ENCODE results near the gene HOXB4. TPM values are rescaled to one million over a fixed set of nuclear protein-coding genes. Genes with fewer than 3 reads are reported as not detected.

The HOXB4 gene
- total RNA-seq, 1 experiment from 2014 or later = not detected

GRCh38 chr17:48595278-48595999 is 17.3 kb upstream of the HOXB4 start:
- Histone ChIP-seq H2AK5ac (ENCODE audit: insufficient read length, low read length) (no peak overlapping the region), H4K20me1 (ENCODE audit: control insufficient read depth, insufficient read depth, insufficient read length) (no peaks in the 10 kb centered on the region), H3K79me2 (ENCODE audit: insufficient read depth, low read length) (no peaks in the 10 kb centered on the region), H3K23ac (ENCODE audit: insufficient read length, low read depth, low read length) (no peak overlapping the region), H2BK12ac (ENCODE audit: insufficient read length, low read depth, low read length) (no peak overlapping the region), H3K14ac (ENCODE audit: insufficient read depth, low read length) (no peak overlapping the region), H2AFZ (ENCODE audit: low read length) (no peak overlapping the region), H3K9ac (ENCODE audit: extremely low read depth, insufficient read length, low read length) (no peak overlapping the region), H4K8ac (replicated peaks; ENCODE audit: insufficient read length, low read depth, low read length) (no peak overlapping the region), H3K9me3 (ENCODE audit: control insufficient read depth, low read depth, low read length) (no peaks in the 10 kb centered on the region), H3K27me3 (ENCODE audit: insufficient read depth, low read length) (peaks cover 99% of the 10 kb centered on the region), H3K4me2 (ENCODE audit: insufficient read depth, insufficient read length, low read length) (no peak overlapping the region), H3K18ac (ENCODE audit: insufficient read length, low read depth, low read length) (no peak overlapping the region), H4K91ac (ENCODE audit: insufficient read length, low read depth, low read length) (no peak overlapping the region), H3K56ac (ENCODE audit: insufficient read length, low read depth, low read length) (no peak overlapping the region), H2BK15ac (ENCODE audit: low read depth, low read length) (no peak overlapping the region), H3K4ac (ENCODE audit: low read depth, low read length) (no peak overlapping the region), H3K4me1 (ENCODE audit: insufficient read depth, low read length) (no peaks in the 10 kb centered on the region), H3K79me1 (ENCODE audit: insufficient read depth, low read depth, low read length, poor library complexity, severe bottlenecking) (no peaks in the 10 kb centered on the region), H3T11ph (ENCODE audit: low read length) (no peak overlapping the region), H3K27ac (ENCODE audit: insufficient read length, low read depth, low read length) (no peak overlapping the region), H2BK5ac (ENCODE audit: insufficient read length, low read length) (no peak overlapping the region), H4K5ac (ENCODE audit: insufficient read length, low read depth, low read length) (no peak overlapping the region), H2BK20ac (ENCODE audit: low read depth, low read length, poor library complexity, severe bottlenecking) (no peak overlapping the region), H2BK120ac (ENCODE audit: low read depth, low read length, poor library complexity, severe bottlenecking) (no peak overlapping the region), H3K23me2 (ENCODE audit: insufficient read length, low read depth, low read length, poor library complexity, severe bottlenecking) (no peaks in the 10 kb centered on the region)
- Mint-ChIP-seq H3K27ac (no peak overlapping the region; a peak in 1 of 7 replicates), H3K4me3 (peak overlapping the region in 1 of 2 experiments; percentile 60; a peak in 2 of 5 replicates), H3K4me1 (peaks cover 8 to 34% of the 10 kb centered on the region in 2 experiments), H3K36me3 (ENCODE audit: insufficient read depth in 1 of 3, low read depth in 3 of 3) (no peaks in the 10 kb centered on the region), H3K27me3 (ENCODE audit: low read depth) (peaks cover 100% of the 10 kb centered on the region), H3K9me3 (peaks cover 4 to 21% of the 10 kb centered on the region in 2 experiments; a peak in 2 of 5 replicates)
- TF ChIP-seq CTCF (conservative IDR thresholded peaks at IDR 0.05) = no peak
- no CpG with 5 or more reads among the region's 25 CpGs for WGBS (ENCODE audit: extremely low coverage, insufficient read length, low lambda C conversion rate)
- no peak for DNase-seq

Measured in H9 (cell line).